ENCODE measurements around the gene AKAP13. TPM values are rescaled to one million over a fixed set of nuclear protein-coding genes. Genes with fewer than 3 reads are reported as not detected.

AKAP13 gene
- total RNA-seq, 1 experiment from 2014 or later: 49.6 TPM

DNA sequence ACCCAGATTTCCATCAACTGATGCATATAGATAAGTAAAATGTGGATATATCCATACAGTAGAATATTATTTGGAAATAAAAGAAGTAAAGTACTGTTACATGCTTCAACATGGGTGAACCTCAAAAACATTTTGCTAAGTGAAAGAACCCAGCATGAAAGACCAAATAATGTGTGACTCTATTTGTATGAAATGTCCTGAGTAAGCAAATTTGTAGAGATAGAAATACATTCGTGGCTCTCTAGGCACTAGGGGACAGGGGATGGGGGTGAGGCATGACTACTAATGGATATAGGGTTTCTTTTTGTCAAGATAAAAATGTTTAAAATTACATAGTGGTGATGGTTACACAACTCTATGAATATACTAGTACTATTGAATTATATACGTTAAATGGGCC is 250.6 kb downstream of the AKAP13 start:
- Mint-ChIP-seq H3K27ac (ENCODE audit: unreplicated experiment) (no peak overlapping the region), H3K4me1 (ENCODE audit: low read depth, unreplicated experiment) (peaks cover 9% of the 10 kb centered on the region), H3K27me3 (ENCODE audit: insufficient read depth, unreplicated experiment) (no peaks in the 10 kb centered on the region), H3K9me3 (ENCODE audit: unreplicated experiment) (no peaks in the 10 kb centered on the region), H3K36me3 (ENCODE audit: insufficient read depth, unreplicated experiment) (peaks cover 4% of the 10 kb centered on the region), H3K4me3 (ENCODE audit: unreplicated experiment) (no peak overlapping the region)
- Histone ChIP-seq H3K27me3 (replicated peaks; ENCODE audit: control insufficient read depth, insufficient read depth, low read length) (no peaks in the 10 kb centered on the region), H3K36me3 (ENCODE audit: control insufficient read depth, insufficient read depth, low read length) (no peaks in the 10 kb centered on the region), H3K9me3 (no peaks in the 10 kb centered on the region), H3K4me3 (ENCODE audit: low read depth, low read length) (no peak overlapping the region), H3K4me1 (peaks cover 22% of the 10 kb centered on the region)
- intact Hi-C loops (cut with micrococcal nuclease; ENCODE audit: unreplicated experiment): no loop called here
- ChIA-PET CTCF (no interaction called here), POLR2A (no interaction called here)
- TF ChIP-seq, protein P1, sequence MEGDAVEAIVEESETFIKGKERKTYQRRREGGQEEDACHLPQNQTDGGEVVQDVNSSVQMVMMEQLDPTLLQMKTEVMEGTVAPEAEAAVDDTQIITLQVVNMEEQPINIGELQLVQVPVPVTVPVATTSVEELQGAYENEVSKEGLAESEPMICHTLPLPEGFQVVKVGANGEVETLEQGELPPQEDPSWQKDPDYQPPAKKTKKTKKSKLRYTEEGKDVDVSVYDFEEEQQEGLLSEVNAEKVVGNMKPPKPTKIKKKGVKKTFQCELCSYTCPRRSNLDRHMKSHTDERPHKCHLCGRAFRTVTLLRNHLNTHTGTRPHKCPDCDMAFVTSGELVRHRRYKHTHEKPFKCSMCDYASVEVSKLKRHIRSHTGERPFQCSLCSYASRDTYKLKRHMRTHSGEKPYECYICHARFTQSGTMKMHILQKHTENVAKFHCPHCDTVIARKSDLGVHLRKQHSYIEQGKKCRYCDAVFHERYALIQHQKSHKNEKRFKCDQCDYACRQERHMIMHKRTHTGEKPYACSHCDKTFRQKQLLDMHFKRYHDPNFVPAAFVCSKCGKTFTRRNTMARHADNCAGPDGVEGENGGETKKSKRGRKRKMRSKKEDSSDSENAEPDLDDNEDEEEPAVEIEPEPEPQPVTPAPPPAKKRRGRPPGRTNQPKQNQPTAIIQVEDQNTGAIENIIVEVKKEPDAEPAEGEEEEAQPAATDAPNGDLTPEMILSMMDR (IDR thresholded peaks at IDR 0.05; ENCODE audit: insufficient read depth in 1 of 2, low read depth in 1 of 2, low read length in 1 of 2, severe bottlenecking in 1 of 2, unreplicated experiment in 1 of 2): no peak
- DNase-seq: no peak
- no TSS peak for BruUV-seq (replicated peaks)

DNA sequence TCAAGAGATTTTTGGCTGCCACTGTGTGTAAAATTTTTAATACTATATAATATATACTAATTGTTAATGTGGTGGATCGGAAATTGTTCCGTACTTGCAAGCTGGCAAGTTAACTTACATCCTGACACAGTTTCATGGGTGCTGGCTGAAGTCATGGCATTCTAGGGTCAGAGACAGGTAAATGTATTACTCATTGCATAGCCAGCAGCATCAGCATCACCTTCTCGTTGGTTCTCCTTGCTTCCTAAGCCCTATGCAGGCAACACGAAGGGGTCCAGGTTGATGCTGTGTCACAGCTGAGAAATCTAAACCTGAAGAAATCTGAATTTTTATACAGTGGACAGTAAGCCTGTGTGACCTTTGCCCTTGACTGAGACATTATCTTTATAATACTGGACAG is 251.6 kb downstream of the AKAP13 start:
- intact Hi-C loops (cut with micrococcal nuclease; ENCODE audit: unreplicated experiment): no loop called here
- Mint-ChIP-seq H3K4me1 (ENCODE audit: low read depth, unreplicated experiment) (peaks cover 10% of the 10 kb centered on the region), H3K4me3 (ENCODE audit: unreplicated experiment) (no peak overlapping the region), H3K27me3 (ENCODE audit: insufficient read depth, unreplicated experiment) (no peaks in the 10 kb centered on the region), H3K36me3 (ENCODE audit: insufficient read depth, unreplicated experiment) (peaks cover 4% of the 10 kb centered on the region), H3K9me3 (ENCODE audit: unreplicated experiment) (no peaks in the 10 kb centered on the region), H3K27ac (ENCODE audit: unreplicated experiment) (no peak overlapping the region)
- ChIA-PET CTCF (no interaction called here), POLR2A (no interaction called here)
- peak in 1 of 2 experiments; percentile 19 for DNase-seq
- BruUV-seq (replicated peaks): no TSS peak
- H3K4me1 ChIP-seq: peaks cover 22% of the 10 kb centered on the region
- no peaks in the 10 kb centered on the region for H3K9me3 ChIP-seq
- H3K36me3 ChIP-seq (ENCODE audit: control insufficient read depth, insufficient read depth, low read length): no peaks in the 10 kb centered on the region
- H3K27me3 ChIP-seq (replicated peaks; ENCODE audit: control insufficient read depth, insufficient read depth, low read length): no peaks in the 10 kb centered on the region
- TF ChIP-seq, protein P1 (IDR thresholded peaks at IDR 0.05; ENCODE audit: insufficient read depth in 1 of 2, low read depth in 1 of 2, low read length in 1 of 2, severe bottlenecking in 1 of 2, unreplicated experiment in 1 of 2): no peak
- no peak overlapping the region for H3K4me3 ChIP-seq (ENCODE audit: low read depth, low read length)

DNA sequence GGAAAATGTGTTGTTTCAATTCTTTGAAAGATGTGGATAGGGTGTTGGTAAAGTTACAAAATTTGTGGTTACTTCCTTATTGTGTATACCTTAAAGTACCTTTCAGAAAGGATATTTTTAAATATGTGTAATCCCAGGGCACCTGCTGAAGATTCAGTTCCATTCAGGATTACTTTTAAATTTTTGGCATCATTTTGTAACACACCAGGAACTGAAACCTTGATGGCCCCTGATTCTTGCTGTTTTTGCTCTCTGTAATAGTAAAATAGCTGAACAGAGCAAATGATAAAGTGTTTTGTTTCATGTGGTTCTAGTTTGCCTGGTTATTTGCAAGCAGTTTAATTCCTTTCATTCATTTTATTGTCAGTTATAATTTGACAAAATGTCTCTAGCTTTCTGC is 253.5 kb downstream of the AKAP13 start:
- no TSS peak for BruUV-seq (replicated peaks)
- ChIA-PET CTCF (no interaction called here), POLR2A (no interaction called here)
- Mint-ChIP-seq H3K4me3 (ENCODE audit: unreplicated experiment) (no peak overlapping the region), H3K36me3 (ENCODE audit: insufficient read depth, unreplicated experiment) (peaks cover 4% of the 10 kb centered on the region), H3K4me1 (ENCODE audit: low read depth, unreplicated experiment) (peaks cover 11% of the 10 kb centered on the region), H3K27ac (ENCODE audit: unreplicated experiment) (no peak overlapping the region), H3K9me3 (ENCODE audit: unreplicated experiment) (no peaks in the 10 kb centered on the region), H3K27me3 (ENCODE audit: insufficient read depth, unreplicated experiment) (no peaks in the 10 kb centered on the region)
- no peaks in the 10 kb centered on the region for H3K36me3 ChIP-seq (ENCODE audit: control insufficient read depth, insufficient read depth, low read length)
- peaks cover 16% of the 10 kb centered on the region for H3K4me1 ChIP-seq
- no peak for DNase-seq
- intact Hi-C loops (cut with micrococcal nuclease; ENCODE audit: unreplicated experiment): no loop called here
- H3K4me3 ChIP-seq (ENCODE audit: low read depth, low read length): no peak overlapping the region
- TF ChIP-seq, protein P1 (IDR thresholded peaks at IDR 0.05; ENCODE audit: insufficient read depth in 1 of 2, low read depth in 1 of 2, low read length in 1 of 2, severe bottlenecking in 1 of 2, unreplicated experiment in 1 of 2): no peak
- no peaks in the 10 kb centered on the region for H3K9me3 ChIP-seq
- H3K27me3 ChIP-seq (replicated peaks; ENCODE audit: control insufficient read depth, insufficient read depth, low read length): no peaks in the 10 kb centered on the region
